ENCODE measurements around the gene LPIN2. TPM values are rescaled to one million over a fixed set of nuclear protein-coding genes. Genes with fewer than 3 reads are reported as not detected.

The LPIN2 gene
- total and polyA plus RNA-seq, 2 of the 13 experiments (the other 11 are each of a cell fraction or from before 2014, with no cell fraction given), result 46.0 to 119 TPM

DNA sequence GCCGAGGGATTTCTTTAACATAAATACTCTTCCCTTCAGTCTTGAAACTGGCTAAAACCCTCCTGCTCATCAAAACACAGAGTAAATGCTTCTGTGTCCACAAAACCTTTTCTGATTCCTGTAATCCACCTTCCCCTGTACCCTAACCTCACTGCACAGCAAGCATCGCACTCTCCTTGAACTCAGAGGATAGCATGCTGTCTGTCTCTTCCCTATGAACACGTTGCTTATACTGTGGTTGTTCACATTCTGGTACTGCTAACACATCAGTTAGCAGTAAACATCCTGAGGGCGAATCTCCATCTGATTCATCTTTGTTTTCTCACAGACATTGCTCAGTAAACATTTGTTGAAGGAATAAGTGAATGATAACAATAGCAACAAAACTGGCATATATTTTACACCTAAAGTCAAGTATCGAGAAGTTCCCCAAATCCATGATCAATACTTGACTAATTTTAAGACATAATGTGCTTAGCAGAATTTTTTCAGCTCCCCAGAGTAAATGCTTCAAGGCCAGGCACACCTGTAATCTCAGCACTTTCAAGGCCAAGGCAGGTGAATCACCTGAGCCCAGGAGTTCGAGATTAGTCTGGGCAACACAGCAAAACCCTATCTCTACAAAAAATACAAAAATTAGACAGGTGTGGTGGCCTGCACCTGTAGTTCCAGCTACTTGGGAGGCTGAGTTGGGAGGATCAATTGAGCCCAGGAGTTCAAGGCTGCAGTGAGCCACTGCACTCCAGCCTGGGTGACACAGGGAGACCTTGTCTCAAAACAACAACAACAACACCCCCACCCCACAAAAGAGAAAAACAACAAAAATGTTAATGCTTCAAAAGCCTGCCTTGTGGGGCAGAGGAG is 45.6 kb upstream of the LPIN2 start (continued):
- TF ChIP-seq ZNF792 (CRISPR knock-in tag; IDR thresholded peaks at IDR 0.05) (peak; percentile 84; the same call in 1 of the 2 replicates), RARG (CRISPR knock-in tag; IDR thresholded peaks at IDR 0.05; ENCODE audit: low read depth) (no peak), NCOA1 (CRISPR knock-in tag; IDR thresholded peaks at IDR 0.05) (no peak), HOXD1 (CRISPR knock-in tag; IDR thresholded peaks at IDR 0.05) (no peak), ZNF432 (CRISPR knock-in tag; IDR thresholded peaks at IDR 0.05; ENCODE audit: borderline replicate concordance) (no peak), KLF13 (CRISPR knock-in tag; IDR thresholded peaks at IDR 0.05) (no peak), ZNF552 (CRISPR knock-in tag; IDR thresholded peaks at IDR 0.05; ENCODE audit: borderline replicate concordance) (no peak), ZNF766 (CRISPR knock-in tag; IDR thresholded peaks at IDR 0.05; ENCODE audit: borderline replicate concordance) (no peak), SMC3 (IDR thresholded peaks at IDR 0.05; ENCODE audit: low read length) (no peak), TRIM24 (CRISPR knock-in tag; IDR thresholded peaks at IDR 0.05) (no peak)
- TF ChIP-seq, protein P1, sequence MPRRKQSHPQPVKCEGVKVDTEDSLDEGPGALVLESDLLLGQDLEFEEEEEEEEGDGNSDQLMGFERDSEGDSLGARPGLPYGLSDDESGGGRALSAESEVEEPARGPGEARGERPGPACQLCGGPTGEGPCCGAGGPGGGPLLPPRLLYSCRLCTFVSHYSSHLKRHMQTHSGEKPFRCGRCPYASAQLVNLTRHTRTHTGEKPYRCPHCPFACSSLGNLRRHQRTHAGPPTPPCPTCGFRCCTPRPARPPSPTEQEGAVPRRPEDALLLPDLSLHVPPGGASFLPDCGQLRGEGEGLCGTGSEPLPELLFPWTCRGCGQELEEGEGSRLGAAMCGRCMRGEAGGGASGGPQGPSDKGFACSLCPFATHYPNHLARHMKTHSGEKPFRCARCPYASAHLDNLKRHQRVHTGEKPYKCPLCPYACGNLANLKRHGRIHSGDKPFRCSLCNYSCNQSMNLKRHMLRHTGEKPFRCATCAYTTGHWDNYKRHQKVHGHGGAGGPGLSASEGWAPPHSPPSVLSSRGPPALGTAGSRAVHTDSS (CRISPR knock-in tag; conservative IDR thresholded peaks at IDR 0.05), result no peak
- TF ChIP-seq, protein P2, sequence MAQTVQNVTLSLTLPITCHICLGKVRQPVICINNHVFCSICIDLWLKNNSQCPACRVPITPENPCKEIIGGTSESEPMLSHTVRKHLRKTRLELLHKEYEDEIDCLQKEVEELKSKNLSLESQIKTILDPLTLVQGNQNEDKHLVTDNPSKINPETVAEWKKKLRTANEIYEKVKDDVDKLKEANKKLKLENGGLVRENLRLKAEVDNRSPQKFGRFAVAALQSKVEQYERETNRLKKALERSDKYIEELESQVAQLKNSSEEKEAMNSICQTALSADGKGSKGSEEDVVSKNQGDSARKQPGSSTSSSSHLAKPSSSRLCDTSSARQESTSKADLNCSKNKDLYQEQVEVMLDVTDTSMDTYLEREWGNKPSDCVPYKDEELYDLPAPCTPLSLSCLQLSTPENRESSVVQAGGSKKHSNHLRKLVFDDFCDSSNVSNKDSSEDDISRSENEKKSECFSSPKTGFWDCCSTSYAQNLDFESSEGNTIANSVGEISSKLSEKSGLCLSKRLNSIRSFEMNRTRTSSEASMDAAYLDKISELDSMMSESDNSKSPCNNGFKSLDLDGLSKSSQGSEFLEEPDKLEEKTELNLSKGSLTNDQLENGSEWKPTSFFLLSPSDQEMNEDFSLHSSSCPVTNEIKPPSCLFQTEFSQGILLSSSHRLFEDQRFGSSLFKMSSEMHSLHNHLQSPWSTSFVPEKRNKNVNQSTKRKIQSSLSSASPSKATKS (CRISPR knock-in tag; IDR thresholded peaks at IDR 0.05), result 0 out of 2 replicates have a peak, but pooled peaks have one; percentile 59
- TF ChIP-seq, protein P3, sequence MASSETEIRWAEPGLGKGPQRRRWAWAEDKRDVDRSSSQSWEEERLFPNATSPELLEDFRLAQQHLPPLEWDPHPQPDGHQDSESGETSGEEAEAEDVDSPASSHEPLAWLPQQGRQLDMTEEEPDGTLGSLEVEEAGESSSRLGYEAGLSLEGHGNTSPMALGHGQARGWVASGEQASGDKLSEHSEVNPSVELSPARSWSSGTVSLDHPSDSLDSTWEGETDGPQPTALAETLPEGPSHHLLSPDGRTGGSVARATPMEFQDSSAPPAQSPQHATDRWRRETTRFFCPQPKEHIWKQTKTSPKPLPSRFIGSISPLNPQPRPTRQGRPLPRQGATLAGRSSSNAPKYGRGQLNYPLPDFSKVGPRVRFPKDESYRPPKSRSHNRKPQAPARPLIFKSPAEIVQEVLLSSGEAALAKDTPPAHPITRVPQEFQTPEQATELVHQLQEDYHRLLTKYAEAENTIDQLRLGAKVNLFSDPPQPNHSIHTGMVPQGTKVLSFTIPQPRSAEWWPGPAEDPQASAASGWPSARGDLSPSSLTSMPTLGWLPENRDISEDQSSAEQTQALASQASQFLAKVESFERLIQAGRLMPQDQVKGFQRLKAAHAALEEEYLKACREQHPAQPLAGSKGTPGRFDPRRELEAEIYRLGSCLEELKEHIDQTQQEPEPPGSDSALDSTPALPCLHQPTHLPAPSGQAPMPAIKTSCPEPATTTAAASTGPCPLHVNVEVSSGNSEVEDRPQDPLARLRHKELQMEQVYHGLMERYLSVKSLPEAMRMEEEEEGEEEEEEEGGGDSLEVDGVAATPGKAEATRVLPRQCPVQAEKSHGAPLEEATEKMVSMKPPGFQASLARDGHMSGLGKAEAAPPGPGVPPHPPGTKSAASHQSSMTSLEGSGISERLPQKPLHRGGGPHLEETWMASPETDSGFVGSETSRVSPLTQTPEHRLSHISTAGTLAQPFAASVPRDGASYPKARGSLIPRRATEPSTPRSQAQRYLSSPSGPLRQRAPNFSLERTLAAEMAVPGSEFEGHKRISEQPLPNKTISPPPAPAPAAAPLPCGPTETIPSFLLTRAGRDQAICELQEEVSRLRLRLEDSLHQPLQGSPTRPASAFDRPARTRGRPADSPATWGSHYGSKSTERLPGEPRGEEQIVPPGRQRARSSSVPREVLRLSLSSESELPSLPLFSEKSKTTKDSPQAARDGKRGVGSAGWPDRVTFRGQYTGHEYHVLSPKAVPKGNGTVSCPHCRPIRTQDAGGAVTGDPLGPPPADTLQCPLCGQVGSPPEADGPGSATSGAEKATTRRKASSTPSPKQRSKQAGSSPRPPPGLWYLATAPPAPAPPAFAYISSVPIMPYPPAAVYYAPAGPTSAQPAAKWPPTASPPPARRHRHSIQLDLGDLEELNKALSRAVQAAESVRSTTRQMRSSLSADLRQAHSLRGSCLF (CRISPR knock-in tag; IDR thresholded peaks at IDR 0.05; ENCODE audit: borderline replicate concordance), result no peak
- TF ChIP-seq, protein P4, sequence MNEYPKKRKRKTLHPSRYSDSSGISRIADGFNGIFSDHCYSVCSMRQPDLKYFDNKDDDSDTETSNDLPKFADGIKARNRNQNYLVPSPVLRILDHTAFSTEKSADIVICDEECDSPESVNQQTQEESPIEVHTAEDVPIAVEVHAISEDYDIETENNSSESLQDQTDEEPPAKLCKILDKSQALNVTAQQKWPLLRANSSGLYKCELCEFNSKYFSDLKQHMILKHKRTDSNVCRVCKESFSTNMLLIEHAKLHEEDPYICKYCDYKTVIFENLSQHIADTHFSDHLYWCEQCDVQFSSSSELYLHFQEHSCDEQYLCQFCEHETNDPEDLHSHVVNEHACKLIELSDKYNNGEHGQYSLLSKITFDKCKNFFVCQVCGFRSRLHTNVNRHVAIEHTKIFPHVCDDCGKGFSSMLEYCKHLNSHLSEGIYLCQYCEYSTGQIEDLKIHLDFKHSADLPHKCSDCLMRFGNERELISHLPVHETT (CRISPR knock-in tag; conservative IDR thresholded peaks at IDR 0.05), result no peak
- TF ChIP-seq, protein P5, sequence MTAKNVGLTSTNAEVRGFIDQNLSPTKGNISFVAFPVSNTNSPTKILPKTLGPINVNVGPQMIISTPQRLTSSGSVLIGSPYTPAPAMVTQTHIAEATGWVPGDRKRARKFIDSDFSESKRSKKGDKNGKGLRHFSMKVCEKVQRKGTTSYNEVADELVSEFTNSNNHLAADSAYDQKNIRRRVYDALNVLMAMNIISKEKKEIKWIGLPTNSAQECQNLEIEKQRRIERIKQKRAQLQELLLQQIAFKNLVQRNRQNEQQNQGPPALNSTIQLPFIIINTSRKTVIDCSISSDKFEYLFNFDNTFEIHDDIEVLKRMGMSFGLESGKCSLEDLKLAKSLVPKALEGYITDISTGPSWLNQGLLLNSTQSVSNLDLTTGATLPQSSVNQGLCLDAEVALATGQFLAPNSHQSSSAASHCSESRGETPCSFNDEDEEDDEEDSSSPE (CRISPR knock-in tag; IDR thresholded peaks at IDR 0.05), result 0 out of 2 replicates have a peak, but pooled peaks have one; percentile 37

Data from HepG2 (cell line).